Gastroesophageal sphincter (tissue), 3 donors: Measurements from ENCODE around the gene DCTN1.

Experiments
- CTCF ChIP-seq, 4 experiments: fragments of 200-600 bp in 2 of 4; fragments of 450-650 bp in 2 of 4; sonication (generic) in 1 of 4; IDR thresholded peaks; one replicate each; pipeline ENCODE4 v1.5.1; 2017 to 2019; ENCODE audit warnings: antibody characterized with exemption in 4 of 4, mild to moderate bottlenecking in 2 of 4, moderate library complexity in 2 of 4
- EP300 ChIP-seq: sonication (generic); formaldehyde crosslinking; IDR thresholded peaks from one replicate; pipeline ENCODE4 v1.6.1; 2017; ENCODE audit warnings: antibody characterized with exemption, mild to moderate bottlenecking
- POLR2A ChIP-seq, 2 donors: fragments of 450-650 bp; IDR thresholded peaks; one replicate each; pipeline ENCODE4 v1.6.1; 2017; ENCODE audit warnings: antibody characterized with exemption in 2 of 2, mild to moderate bottlenecking in 2 of 2, moderate library complexity in 1 of 2
- POLR2AphosphoS5 ChIP-seq: sonication (generic); formaldehyde crosslinking; IDR thresholded peaks from one replicate; pipeline ENCODE4 v1.6.1; 2017; ENCODE audit warnings: antibody characterized with exemption

- no peak for TF ChIP-seq CTCF (IDR thresholded peaks at IDR 0.05)
- TF ChIP-seq POLR2A (IDR thresholded peaks at IDR 0.05): peak in 1 of 2 donors; percentile 44
- TF ChIP-seq POLR2AphosphoS5: peak; percentile 59
- TF ChIP-seq EP300: no peak
Measured at GRCh38 chr2:74421221-74421870, 41.2 kb upstream of the DCTN1 start, which contains the start of the genes C2orf81 and WDR54.
